Activated T-helper 2 cell treated with anti-CD3 and anti-CD28 coated beads, Interferon-gamma antibody, Interleukin-2, Interleukin-4, amounts not matched to agents 10 μg/mL and 5 μg/mL and 100 μg/mL, durations not matched to agents 14 hours and 24 hours and 36 hours (primary cell): ENCODE data around the gene WDR45. TPM values are rescaled to one million over a fixed set of nuclear protein-coding genes. Genes with fewer than 3 reads are reported as not detected.

Experiments
- DNase-seq: peaks from one replicate; pipeline ENCODE4 v3.0.0; 2021; ENCODE audit warnings: low spot score
- H3K27ac Mint-ChIP-seq: one replicate; pipeline ENCODE4 v1.8.0; 2021; ENCODE audit warnings: mixed read lengths
- H3K27me3 Mint-ChIP-seq: one replicate; pipeline ENCODE4 v1.8.0; 2021; ENCODE audit warnings: low read depth, mixed read lengths
- H3K36me3 Mint-ChIP-seq: one replicate; pipeline ENCODE4 v1.8.0; 2021; ENCODE audit warnings: low read depth, mixed read lengths
- H3K4me1 Mint-ChIP-seq: one replicate; pipeline ENCODE4 v1.8.0; 2021; ENCODE audit warnings: low read depth, mixed read lengths
- H3K4me3 Mint-ChIP-seq: one replicate; pipeline ENCODE4 v1.8.0; 2021; ENCODE audit warnings: low read depth, mild to moderate bottlenecking, moderate library complexity, mixed read lengths
- H3K9me3 Mint-ChIP-seq: one replicate; pipeline ENCODE4 v1.8.0; 2021; ENCODE audit warnings: mixed read lengths
- intact Hi-C: fragments of 100-400 bp; cut with micrococcal nuclease; formaldehyde crosslinking; loops from one replicate; pipeline ENCODE4 v1.15.1; 2023
- total RNA-seq: library from RNA; stranded (reverse); gene quantifications from 2 replicates; pipeline ENCODE4 v1.2.3, GENCODE V29; 2022

Gene WDR45
- total RNA-seq, 1 donor from 2014 or later = 37.9 TPM

GRCh38 chrX:49071877-49072711, 7.6 kb downstream of the WDR45 start:
- Mint-ChIP-seq H3K27ac (no peak overlapping the region), H3K4me1 (peaks cover 15% of the 10 kb centered on the region), H3K4me3 (peak overlapping the region; percentile 58), H3K36me3 (peaks cover 32% of the 10 kb centered on the region), H3K9me3 (peaks cover 4% of the 10 kb centered on the region), H3K27me3 (no peaks in the 10 kb centered on the region)
- DNase-seq = no peak
- intact Hi-C loops = no loop called here

DNA sequence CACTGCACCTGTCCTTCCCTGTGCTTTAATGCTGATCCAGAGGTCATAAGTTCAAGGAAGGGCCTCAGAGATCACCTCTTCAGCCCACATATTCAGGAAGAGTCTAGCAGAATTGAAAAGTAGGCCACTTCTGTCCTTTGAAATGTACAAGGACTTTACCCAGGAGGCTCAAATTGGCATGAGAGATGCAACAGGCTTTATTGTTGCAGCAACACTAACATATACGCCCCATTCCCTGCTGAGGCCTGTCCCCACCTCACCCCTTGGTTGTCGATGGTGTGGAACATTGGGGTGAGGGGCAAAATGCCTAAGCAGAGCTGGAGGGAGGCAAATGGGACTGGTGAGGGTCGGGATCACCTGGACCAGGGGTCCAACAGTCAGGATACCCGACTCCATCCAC, 8.7 kb downstream of the WDR45 start:
- Mint-ChIP-seq H3K4me1 (peaks cover 15% of the 10 kb centered on the region), H3K27me3 (no peaks in the 10 kb centered on the region), H3K9me3 (peaks cover 4% of the 10 kb centered on the region), H3K36me3 (peaks cover 32% of the 10 kb centered on the region), H3K27ac (no peak overlapping the region), H3K4me3 (peak overlapping the region; percentile 21)
- intact Hi-C loops = no loop called here
- no peak for DNase-seq

GRCh38 chrX:49069038-49069437, 10.6 kb downstream of the WDR45 start:
- Mint-ChIP-seq H3K4me3 (no peak overlapping the region), H3K4me1 (peaks cover 12% of the 10 kb centered on the region), H3K27ac (no peak overlapping the region), H3K27me3 (no peaks in the 10 kb centered on the region), H3K9me3 (peaks cover 4% of the 10 kb centered on the region), H3K36me3 (peaks cover 20% of the 10 kb centered on the region)
- DNase-seq = no peak
- intact Hi-C loops = no loop called here

GRCh38 chrX:49067285-49068120, 12.2 kb downstream of the WDR45 start:
- Mint-ChIP-seq H3K36me3 (peaks cover 8% of the 10 kb centered on the region), H3K4me1 (peaks cover 3% of the 10 kb centered on the region), H3K4me3 (no peak overlapping the region), H3K9me3 (no peaks in the 10 kb centered on the region), H3K27me3 (no peaks in the 10 kb centered on the region), H3K27ac (no peak overlapping the region)
- intact Hi-C loops = no loop called here
- DNase-seq = no peak

DNA sequence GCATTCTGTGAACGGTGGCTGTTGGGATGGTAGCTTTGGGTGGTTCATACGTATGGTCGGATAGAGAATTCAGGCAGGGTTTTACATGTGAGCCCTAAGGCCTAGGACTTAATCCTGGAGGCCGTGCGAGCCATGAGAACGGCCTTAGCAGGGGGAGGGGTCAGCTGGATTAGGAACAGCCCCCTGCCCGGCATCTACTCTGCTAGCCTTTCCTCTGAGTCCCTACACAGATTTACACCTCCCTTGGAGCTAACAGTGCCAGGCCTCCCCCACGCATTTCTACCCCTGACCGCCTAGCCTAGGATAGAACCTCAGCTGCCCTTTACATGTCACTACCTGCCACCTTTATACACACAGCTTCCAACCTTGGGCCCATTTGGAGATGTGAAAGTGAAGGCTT, 13.0 kb downstream of the WDR45 start:
- Mint-ChIP-seq H3K4me3 (no peak overlapping the region), H3K27ac (no peak overlapping the region), H3K9me3 (no peaks in the 10 kb centered on the region), H3K27me3 (no peaks in the 10 kb centered on the region), H3K4me1 (no peaks in the 10 kb centered on the region), H3K36me3 (peaks cover 5% of the 10 kb centered on the region)
- no peak for DNase-seq
- intact Hi-C loops = no loop called here

DNA sequence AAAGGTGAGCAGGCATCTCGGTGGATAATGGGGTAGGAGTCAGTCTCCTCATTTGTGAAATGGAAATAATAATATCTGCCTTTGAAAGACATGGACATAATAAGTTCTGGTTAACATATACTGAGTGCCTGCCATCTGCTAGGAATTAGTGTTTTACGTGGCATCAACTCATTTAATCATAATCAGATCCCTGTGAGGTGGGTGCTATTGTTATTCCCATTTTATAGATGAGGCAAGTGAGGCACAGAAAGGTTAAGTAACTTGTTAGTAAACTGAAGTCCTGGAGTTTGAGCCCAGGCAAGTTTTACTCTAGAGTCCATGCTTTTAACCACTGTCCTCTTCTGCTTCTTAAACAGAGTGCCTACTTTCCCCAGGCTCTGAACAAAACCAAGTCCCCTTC, 13.4 kb downstream of the WDR45 start:
- no peak for DNase-seq
- Mint-ChIP-seq H3K27me3 (no peaks in the 10 kb centered on the region), H3K4me1 (no peaks in the 10 kb centered on the region), H3K9me3 (no peaks in the 10 kb centered on the region), H3K4me3 (no peak overlapping the region), H3K36me3 (peaks cover 3% of the 10 kb centered on the region), H3K27ac (no peak overlapping the region)
- intact Hi-C loops = no loop called here

DNA sequence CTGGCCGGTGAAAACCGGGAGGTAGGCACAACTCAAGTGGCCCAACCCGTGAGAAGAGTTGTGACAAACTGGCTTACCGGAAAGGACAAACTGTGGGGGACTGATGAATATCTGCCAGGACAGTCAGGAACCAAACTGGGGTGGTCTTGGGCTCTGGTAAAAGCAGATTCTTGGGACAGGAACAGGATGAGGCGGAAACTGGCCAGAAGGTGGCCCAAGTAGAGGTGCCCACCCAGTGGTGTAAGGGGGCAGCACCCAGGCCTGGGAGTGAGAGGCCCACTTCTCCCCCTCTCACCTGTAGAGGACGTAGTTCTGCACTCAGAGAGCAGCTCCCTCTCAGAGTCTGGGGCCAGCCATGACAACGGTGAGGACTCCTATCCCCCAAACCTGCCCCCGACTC, 15.0 kb downstream of the WDR45 start:
- Mint-ChIP-seq H3K4me3 (no peak overlapping the region), H3K9me3 (no peaks in the 10 kb centered on the region), H3K36me3 (no peaks in the 10 kb centered on the region), H3K4me1 (no peaks in the 10 kb centered on the region), H3K27ac (no peak overlapping the region), H3K27me3 (no peaks in the 10 kb centered on the region)
- intact Hi-C loops = no loop called here
- no peak for DNase-seq

GRCh38 chrX:49064303-49064702, 15.4 kb downstream of the WDR45 start:
- Mint-ChIP-seq H3K27me3 (no peaks in the 10 kb centered on the region), H3K9me3 (no peaks in the 10 kb centered on the region), H3K4me3 (no peak overlapping the region), H3K27ac (no peak overlapping the region), H3K36me3 (no peaks in the 10 kb centered on the region), H3K4me1 (no peaks in the 10 kb centered on the region)
- no peak for DNase-seq
- intact Hi-C loops = no loop called here

GRCh38 chrX:49063715-49064114, 16.0 kb downstream of the WDR45 start:
- Mint-ChIP-seq H3K27ac (no peak overlapping the region), H3K36me3 (no peaks in the 10 kb centered on the region), H3K9me3 (no peaks in the 10 kb centered on the region), H3K27me3 (no peaks in the 10 kb centered on the region), H3K4me3 (no peak overlapping the region), H3K4me1 (no peaks in the 10 kb centered on the region)
- DNase-seq = no peak
- intact Hi-C loops = no loop called here

- no peak overlapping the region for H3K27ac Mint-ChIP-seq
- intact Hi-C loops = no loop called here
Measured at GRCh38 chrX:49061916-49062315, 17.8 kb downstream of the WDR45 start.

DNA sequence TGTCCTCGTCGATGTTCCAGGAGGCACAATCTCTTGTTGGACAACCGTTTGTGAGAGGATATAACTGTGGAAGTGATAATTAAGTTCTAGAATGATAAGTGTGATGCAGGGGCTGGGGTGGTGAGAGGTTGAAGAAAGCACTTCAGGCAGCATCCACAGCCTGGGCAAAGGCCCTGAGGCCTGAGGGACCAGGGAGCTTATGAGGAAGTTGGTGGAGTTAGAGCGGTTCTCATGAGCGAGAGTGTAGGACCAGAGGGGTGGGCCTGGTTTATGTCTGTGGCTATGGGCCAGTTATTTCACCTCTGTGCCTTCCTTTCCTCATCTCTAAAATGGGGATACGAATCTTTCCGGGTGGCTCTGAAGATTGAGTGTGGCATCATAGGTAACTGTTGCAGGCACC, 18.2 kb downstream of the WDR45 start:
- Mint-ChIP-seq H3K4me1 (peaks cover 2% of the 10 kb centered on the region), H3K9me3 (no peaks in the 10 kb centered on the region), H3K27me3 (no peaks in the 10 kb centered on the region), H3K4me3 (no peak overlapping the region), H3K27ac (no peak overlapping the region), H3K36me3 (no peaks in the 10 kb centered on the region)
- no peak for DNase-seq
- intact Hi-C loops = no loop called here

More at GRCh38 chrX:49061916-49062315, 17.8 kb downstream of the WDR45 start:
- no peaks in the 10 kb centered on the region for H3K36me3 Mint-ChIP-seq
- no peak overlapping the region for H3K4me3 Mint-ChIP-seq
- peaks cover 2% of the 10 kb centered on the region for H3K4me1 Mint-ChIP-seq
- H3K27me3 Mint-ChIP-seq = no peaks in the 10 kb centered on the region
- no peak for DNase-seq
- no peaks in the 10 kb centered on the region for H3K9me3 Mint-ChIP-seq

DNA sequence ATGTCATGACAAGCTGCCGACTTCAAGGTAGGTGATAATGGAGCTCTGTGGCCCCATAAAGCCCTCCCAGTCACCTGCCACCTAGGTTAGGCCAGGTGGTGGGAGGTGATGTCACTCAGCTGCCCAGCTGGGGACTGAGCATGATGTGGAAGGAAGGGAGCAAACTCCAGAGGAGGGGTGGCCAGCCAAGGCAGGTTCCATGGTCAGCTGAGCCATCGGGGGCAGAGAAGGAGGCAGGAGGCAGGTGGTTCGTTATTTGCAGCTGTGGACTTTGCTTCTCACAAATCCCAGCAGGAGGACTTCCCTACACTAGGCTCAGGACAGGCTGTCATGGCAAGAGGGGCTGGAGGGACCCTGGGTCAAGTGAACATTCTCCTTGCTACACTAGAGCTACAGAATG, 18.8 kb downstream of the WDR45 start:
- no peak overlapping the region for H3K4me3 Mint-ChIP-seq
- no peak overlapping the region for H3K27ac Mint-ChIP-seq
- H3K36me3 Mint-ChIP-seq = no peaks in the 10 kb centered on the region
- H3K27me3 Mint-ChIP-seq = no peaks in the 10 kb centered on the region
- peaks cover 2% of the 10 kb centered on the region for H3K4me1 Mint-ChIP-seq
- no peak for DNase-seq
- intact Hi-C loops = no loop called here
- no peaks in the 10 kb centered on the region for H3K9me3 Mint-ChIP-seq

- Mint-ChIP-seq H3K9me3 (no peaks in the 10 kb centered on the region), H3K27me3 (no peaks in the 10 kb centered on the region), H3K4me1 (peaks cover 6% of the 10 kb centered on the region), H3K27ac (no peak overlapping the region), H3K4me3 (no peak overlapping the region), H3K36me3 (no peaks in the 10 kb centered on the region)
- no peak for DNase-seq
- intact Hi-C loops = no loop called here
Measured at GRCh38 chrX:49059681-49060085, 20.0 kb downstream of the WDR45 start.
